ENCODE measurements around the gene RBM20. TPM values are rescaled to one million over a fixed set of nuclear protein-coding genes. Genes with fewer than 3 reads are reported as not detected.

The RBM20 gene
- total and polyA plus RNA-seq, 2 of the 13 experiments (the other 11 are each of a cell fraction or from before 2014, with no cell fraction given), result 0.02 to 0.22 TPM

GRCh38 chr10:110840225-110840922, 196.2 kb downstream of the RBM20 start:
- Histone ChIP-seq H3K4me3 (replicated peaks in 1 of 3; ENCODE audit: insufficient read depth in 1 of 3, low read depth in 2 of 3, low read length in 3 of 3) (peak overlapping the region in 1 of 3 experiments; percentile 25; a peak in 2 of 6 replicates), H3K4me1 (ENCODE audit: insufficient read depth, low read length) (peaks cover 99% of the 10 kb centered on the region), H2AFZ (ENCODE audit: low read length) (no peak overlapping the region), H3K9ac (ENCODE audit: insufficient read depth, low read depth, low read length) (no peak overlapping the region), H3K4me2 (ENCODE audit: low read depth, low read length) (peak overlapping the region; percentile 63), H3K27ac (ENCODE audit: extremely low read length, insufficient read depth, low read length) (peak overlapping the region; percentile 55), H3K9me3 (ENCODE audit: low read length) (no peaks in the 10 kb centered on the region), H4K20me1 (ENCODE audit: insufficient read depth, low read length) (no peaks in the 10 kb centered on the region), H3K36me3 (replicated peaks in 1 of 2; ENCODE audit: control insufficient read depth in 1 of 2, insufficient read depth in 2 of 2, low read length in 2 of 2) (no peaks in the 10 kb centered on the region), H3K79me2 (ENCODE audit: insufficient read depth, low read length) (no peaks in the 10 kb centered on the region), H3K27me3 (ENCODE audit: control insufficient read depth in 1 of 2, insufficient read depth in 2 of 2, low read length in 2 of 2) (no peaks in the 10 kb centered on the region)
- ATAC-seq, result peak; percentile 58
- in situ Hi-C loops (cut with HindIII; ENCODE audit: extremely low pct_ligation_motif_present, low pct_unique_long_range_greater_than_20kb), result no loop called here
- CTCF ChIA-PET (ENCODE audit: low intra/inter-chr PET ratio, low total read pairs), result no interaction called here
- DNase-seq (ENCODE audit: low spot score), result peak; percentile 76
- intact Hi-C loops (cut with micrococcal nuclease; ENCODE audit: unreplicated experiment), result no loop called here
- POLR2A ChIA-PET, result interaction anchor here (0.7 to 1.0 kb wide), 3 partner anchors 17 to 31 kb away, joined by 3 to 4 read pairs (median 4); partner anchors contain the start of gene PDCD4
- BruUV-seq (replicated peaks), result no TSS peak
- 7% methylated on average over 5 of the region's 5 CpGs for WGBS (ENCODE audit: low lambda C conversion rate)
- FAIRE-seq, result peak; percentile 75
- no peak for TF ChIP-seq SCMH1 (CRISPR knock-in tag; IDR thresholded peaks at IDR 0.05; ENCODE audit: borderline replicate concordance)
- TF ChIP-seq RXRA (CRISPR knock-in tag; IDR thresholded peaks at IDR 0.05), result peak; percentile 36; the same call in 1 of the 2 replicates
- TF ChIP-seq ZBTB44 (CRISPR knock-in tag; IDR thresholded peaks at IDR 0.05), result no peak
- peak; percentile 63; the same call in 1 of the 2 replicates for TF ChIP-seq TOPORS (CRISPR knock-in tag; IDR thresholded peaks at IDR 0.05)
- TF ChIP-seq YEATS4 (CRISPR knock-in tag; IDR thresholded peaks at IDR 0.05; ENCODE audit: borderline replicate concordance), result peak; percentile 48; the same call in 1 of the 2 replicates
- TF ChIP-seq THAP9 (CRISPR knock-in tag; IDR thresholded peaks at IDR 0.05; ENCODE audit: borderline replicate concordance), result no peak
- peak; percentile 70; the same call in 1 of the 2 replicates for TF ChIP-seq CSRNP1 (CRISPR knock-in tag; IDR thresholded peaks at IDR 0.05)
- TF ChIP-seq HMG20B (CRISPR knock-in tag; conservative IDR thresholded peaks at IDR 0.05), result peak; percentile 58; the same call in 1 of the 2 replicates
- TF ChIP-seq, protein P1, sequence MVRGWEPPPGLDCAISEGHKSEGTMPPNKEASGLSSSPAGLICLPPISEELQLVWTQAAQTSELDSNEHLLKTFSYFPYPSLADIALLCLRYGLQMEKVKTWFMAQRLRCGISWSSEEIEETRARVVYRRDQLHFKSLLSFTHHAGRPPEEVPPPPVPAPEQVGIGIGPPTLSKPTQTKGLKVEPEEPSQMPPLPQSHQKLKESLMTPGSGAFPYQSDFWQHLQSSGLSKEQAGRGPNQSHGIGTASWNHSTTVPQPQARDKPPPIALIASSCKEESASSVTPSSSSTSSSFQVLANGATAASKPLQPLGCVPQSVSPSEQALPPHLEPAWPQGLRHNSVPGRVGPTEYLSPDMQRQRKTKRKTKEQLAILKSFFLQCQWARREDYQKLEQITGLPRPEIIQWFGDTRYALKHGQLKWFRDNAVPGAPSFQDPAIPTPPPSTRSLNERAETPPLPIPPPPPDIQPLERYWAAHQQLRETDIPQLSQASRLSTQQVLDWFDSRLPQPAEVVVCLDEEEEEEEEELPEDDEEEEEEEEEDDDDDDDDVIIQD (CRISPR knock-in tag; IDR thresholded peaks at IDR 0.05; ENCODE audit: low read depth), result 0 out of 2 replicates have a peak, but pooled peaks have one; percentile 24
- peak; percentile 79 for TF ChIP-seq NCOA2 (CRISPR knock-in tag; IDR thresholded peaks at IDR 0.05)
- TF ChIP-seq CEBPB (IDR thresholded peaks at IDR 0.05; ENCODE audit: borderline replicate concordance, low read depth, low read length), result peak; percentile 8; the same call in 1 of the 2 replicates
- no peak for TF ChIP-seq ZNF776 (CRISPR knock-in tag; IDR thresholded peaks at IDR 0.05)
- peak; percentile 80 for TF ChIP-seq BCL6 (CRISPR knock-in tag; IDR thresholded peaks at IDR 0.05)
- TF ChIP-seq, protein P2, sequence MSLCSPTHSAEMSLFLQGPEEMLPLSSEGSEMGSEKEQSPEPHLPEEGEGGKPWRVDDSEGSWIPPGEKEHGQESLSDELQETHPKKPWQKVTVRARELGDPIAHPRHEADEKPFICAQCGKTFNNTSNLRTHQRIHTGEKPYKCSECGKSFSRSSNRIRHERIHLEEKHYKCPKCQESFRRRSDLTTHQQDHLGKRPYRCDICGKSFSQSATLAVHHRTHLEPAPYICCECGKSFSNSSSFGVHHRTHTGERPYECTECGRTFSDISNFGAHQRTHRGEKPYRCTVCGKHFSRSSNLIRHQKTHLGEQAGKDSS (CRISPR knock-in tag; IDR thresholded peaks at IDR 0.05; ENCODE audit: borderline replicate concordance, low read depth), result peak; percentile 86
- TF ChIP-seq ESRRA (CRISPR knock-in tag; IDR thresholded peaks at IDR 0.05; ENCODE audit: low read depth), result 0 out of 2 replicates have a peak, but pooled peaks have one; percentile 52
